ENCODE data around the gene BCL2L13.

BCL2L13 gene

DNA sequence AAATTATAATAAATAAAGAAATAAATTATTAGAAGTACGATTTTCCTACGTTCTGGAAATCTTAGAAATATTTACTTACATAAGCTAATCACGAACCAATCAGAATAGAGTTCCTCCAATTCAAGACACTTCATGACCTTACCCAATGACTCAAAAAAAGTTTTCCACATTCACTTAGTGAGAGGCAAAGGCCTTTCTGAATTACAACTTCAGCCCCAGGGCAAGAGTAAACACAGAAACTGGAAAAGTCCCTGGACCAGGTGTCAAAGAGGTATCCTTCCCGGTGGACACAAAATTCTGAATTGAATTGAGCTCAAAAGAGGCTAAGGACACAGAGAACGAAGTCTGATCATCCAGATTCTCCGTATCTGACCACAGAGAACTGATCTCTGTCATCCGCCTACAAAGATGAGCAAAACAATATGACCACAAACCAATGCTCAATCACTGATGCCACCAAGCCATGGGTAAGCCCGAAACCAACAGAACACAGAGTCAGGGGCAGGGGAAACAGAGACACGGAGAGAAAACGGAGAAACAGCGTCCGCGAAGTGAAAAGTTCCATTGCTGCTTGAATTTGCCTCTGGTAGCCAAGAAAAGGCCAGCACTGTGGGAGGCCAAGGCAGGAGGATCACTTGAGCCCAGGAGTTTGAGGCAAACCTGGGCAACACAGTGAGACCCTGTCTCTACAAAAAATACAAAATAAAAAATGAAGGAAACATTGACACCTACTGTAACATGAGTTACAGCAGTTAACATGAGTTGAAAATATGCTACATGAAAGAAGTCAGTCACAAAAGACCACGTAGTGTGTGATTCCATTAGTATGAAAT lies 128.9 kb downstream of the BCL2L13 start:
- no peak for DNase-seq

DNA sequence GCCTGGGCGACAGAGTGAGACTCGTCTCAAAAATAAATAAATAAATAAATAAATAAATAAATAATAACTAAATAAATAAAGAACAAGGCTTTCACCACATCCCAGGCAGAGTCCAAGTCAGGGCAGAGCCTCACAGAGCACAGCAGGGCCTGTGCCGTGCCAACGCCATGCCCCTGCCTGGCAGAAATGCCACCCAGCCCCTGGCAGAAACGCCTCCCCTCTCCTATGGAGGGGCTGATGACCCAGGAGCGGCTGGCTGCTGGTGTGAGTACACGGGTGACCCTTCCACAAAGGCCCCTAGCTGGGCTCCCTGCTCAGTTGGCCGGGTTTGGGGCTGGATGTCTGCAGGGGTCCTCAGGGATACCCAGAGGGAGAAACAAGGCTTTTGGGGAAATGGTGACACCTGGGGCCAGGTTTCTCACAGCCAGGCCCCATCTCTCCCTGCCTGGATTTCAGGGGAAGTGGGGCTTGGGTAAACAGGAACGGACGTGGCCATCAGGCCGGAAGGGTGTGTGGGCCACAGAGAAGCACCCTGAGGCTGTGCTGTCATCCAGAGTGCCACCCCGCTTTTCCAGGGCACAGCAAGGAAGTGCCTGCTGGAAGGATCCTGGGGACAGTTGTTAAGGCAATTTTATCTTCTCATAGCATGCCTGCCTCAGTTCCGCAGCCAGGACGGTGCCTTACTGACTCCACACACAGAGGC lies 130.6 kb downstream of the BCL2L13 start:
- no peak for DNase-seq

DNA sequence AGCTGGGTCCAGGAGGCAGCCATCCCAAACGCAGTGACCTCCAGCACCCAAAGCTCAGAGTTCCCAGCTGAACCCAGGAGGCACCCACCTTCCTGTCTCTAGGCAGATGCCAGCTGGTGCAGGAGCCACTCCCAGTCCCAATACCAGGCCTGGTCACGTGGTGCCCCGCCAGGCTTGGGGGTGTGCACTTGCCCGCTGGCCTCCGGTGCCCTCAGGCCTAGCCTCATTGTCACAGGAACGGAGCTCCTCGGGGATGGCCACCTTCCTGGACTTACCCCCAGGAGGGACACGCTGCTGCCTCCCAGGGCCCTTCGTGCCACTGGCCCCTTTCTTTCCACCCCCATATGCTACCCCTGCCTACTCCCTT lies 131.1 kb downstream of the BCL2L13 start:
- DNase-seq, result no peak

- DNase-seq, result no peak
Measured at GRCh38 chr22:17770180-17771077, 131.9 kb downstream of the BCL2L13 start.

DNA sequence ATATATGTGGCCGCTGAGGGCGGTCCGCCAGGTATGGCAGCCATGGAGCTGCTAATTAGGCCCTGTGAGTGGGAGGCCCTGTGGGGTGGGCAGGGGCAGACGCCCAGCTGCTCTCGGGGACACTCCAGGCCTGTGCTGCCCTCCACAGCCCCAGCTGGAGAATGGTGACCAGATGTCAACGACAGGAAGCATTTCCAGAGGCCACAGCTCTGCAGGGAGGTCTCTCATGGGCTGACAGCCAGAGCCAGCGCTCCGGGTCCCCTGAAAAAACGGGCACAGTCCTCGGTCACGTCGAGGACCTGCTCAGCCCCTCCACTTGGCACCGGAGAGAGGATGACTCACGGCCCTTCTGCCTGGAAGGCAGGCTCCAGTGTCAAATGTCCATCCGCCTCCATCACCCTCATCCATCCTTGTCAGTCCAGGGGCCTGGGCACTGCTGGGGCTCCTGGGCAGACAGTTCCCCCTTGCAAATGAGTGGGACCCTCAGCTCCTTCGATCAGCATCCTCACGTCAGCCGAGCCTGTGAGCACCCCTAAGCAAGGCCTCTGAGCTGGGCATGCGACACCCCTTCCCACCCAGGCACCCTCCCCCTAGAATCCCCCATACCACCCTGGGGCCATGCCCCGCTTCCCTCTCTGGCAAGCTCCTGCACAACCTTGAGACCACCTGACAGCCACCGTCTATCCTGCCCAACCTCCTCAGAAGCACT lies 133.8 kb downstream of the BCL2L13 start:
- DNase-seq, result no peak

GRCh38 chr22:17772958-17773605 lies 134.5 kb downstream of the BCL2L13 start:
- DNase-seq, result no peak

GRCh38 chr22:17773606-17774205 lies 135.1 kb downstream of the BCL2L13 start:
- no peak for DNase-seq

- no peak for DNase-seq
Measured at GRCh38 chr22:17774206-17774925, 135.8 kb downstream of the BCL2L13 start, which contains the start of gene BID. Gene BID, minus strand, starts transcription at chr22:17774469. Its CDS starts 24,353 bp downstream, at chr22:17750116.

- no peak for DNase-seq
Measured at GRCh38 chr22:17774926-17775685, 136.5 kb downstream of the BCL2L13 start.

DNA sequence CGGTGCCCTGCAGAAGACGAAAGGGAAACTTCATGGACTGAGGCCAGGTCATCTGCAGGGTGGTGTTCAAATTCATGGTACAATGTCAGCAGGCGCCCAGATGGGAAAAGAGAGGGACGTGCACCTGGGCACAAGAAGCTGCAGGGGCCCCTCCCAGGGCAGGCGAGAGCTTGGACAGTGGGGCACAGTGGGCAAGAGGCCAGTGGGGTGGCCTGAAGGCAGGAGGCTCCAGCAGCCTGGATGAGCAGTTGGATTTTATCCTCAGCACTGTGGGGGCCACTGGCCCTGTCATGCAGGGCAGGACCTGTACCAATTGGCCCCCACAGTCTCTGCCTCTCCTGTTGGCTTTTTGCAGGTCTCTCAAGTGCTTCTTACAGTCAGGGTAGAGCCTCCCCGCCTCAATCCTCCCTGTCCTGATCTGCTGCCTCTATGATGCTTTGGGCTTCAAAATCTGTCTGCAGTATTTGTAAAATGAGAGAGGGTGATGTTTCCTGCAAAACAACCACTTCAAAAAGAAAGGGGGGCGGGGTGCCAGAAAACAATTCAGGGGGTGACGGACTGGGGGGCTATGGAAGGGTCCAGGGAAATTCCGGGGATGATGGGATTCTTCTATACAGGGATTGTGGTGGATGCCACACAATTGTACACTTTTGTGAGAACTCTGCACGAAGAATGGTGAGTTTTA lies 137.4 kb downstream of the BCL2L13 start:
- DNase-seq, result no peak

- DNase-seq, result no peak
Measured at GRCh38 chr22:17777005-17777716, 138.6 kb downstream of the BCL2L13 start.

- DNase-seq, result no peak
Measured at GRCh38 chr22:17777717-17778044, 139.1 kb downstream of the BCL2L13 start.

GRCh38 chr22:17778412-17778976 lies 139.9 kb downstream of the BCL2L13 start:
- no peak for DNase-seq

- DNase-seq, result no peak
Measured at GRCh38 chr22:17779286-17780115, 140.9 kb downstream of the BCL2L13 start.

DNA sequence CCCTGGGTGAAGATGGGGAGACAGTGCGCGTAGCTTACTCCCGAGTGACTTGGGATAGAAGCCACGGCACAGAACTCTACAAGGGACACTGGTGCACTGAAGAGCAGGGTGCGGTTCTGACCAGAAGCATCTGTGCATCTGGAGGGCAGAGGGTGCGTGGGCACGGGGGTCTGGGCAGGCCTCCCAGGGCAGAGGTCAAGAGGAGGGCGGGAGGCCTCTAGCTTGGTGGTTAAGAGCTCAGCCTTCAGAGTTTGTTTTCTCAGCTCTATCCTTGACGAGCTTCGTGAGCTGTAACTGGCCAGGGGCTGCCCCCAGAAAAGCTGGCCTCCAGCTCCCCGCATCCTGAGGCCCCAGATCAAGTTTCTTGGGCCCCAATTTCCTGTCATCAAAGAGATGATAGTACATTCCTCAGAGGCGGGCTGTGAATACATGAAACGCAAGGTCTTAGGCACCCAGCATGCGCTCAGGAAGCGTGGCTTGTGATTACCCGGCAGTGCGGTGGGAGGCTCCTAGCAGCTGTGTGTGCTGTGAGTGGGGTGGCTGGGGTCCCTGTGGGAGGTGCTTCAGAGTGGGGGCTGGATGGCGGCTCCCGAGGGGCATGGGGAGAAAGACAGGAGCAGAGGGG lies 141.7 kb downstream of the BCL2L13 start:
- DNase-seq, result no peak

Data from NCI-H446 treated with DMSO at 0.1 percent for 48 hours (cell line).